Endothelial cell of umbilical vein (primary cell): ENCODE data around the gene SGPL1. TPM values are rescaled to one million over a fixed set of nuclear protein-coding genes. Genes with fewer than 3 reads are reported as not detected.

ENCODE experiments used
- BruUV-seq: library from RNA; stranded (reverse); fragments of 400-500 nt; replicated peaks from 2 replicates; lab custom pipeline; 2021; lab: Mats Ljungman, UMichigan
- CTCF ChIA-PET: fragments of 300-600, 350-600 bp; sonication (Branson Sonifier 250); formaldehyde crosslinking; loops from one replicate; lab custom pipeline; 2021; ENCODE audit warnings: antibody characterized with exemption, inconsistent platforms; lab: Charles Lee
- POLR2A ChIA-PET: fragments of 300-600, 350-600 bp; sonication (Branson Sonifier 250); formaldehyde crosslinking; loops from one replicate; lab custom pipeline; 2021; ENCODE audit warnings: antibody characterized with exemption, inconsistent platforms; lab: Charles Lee
- DNase-seq: peaks from one replicate; pipeline ENCODE4 v3.0.0-alpha.2; 2011; ENCODE audit warnings: low read depth, low spot score
- FAIRE-seq: peaks from 2 replicates; lab custom pipeline; 2011; peaks lifted over from hg19 to GRCh38; lab: Jason Lieb, UNC
- H2AFZ ChIP-seq: 2 replicates; pipeline ENCODE4 v1.6.0; 2012; ENCODE audit warnings: low read depth, low read length, control low read depth, inconsistent platforms
- H3K27ac ChIP-seq: 2 replicates; pipeline ENCODE4 v1.5.1; 2011; ENCODE audit warnings: low read depth, mild to moderate bottlenecking, control low read depth, low read length, moderate library complexity; ENCODE audit not compliant: insufficient read depth
- H3K27me3 ChIP-seq, 2 experiments: 2 replicates each; pipeline versions ENCODE4 v1.6.0 to v1.6.1; 2011; ENCODE audit warnings: low read length in 2 of 2, mixed read lengths in 1 of 2; ENCODE audit not compliant: control insufficient read depth in 2 of 2, insufficient read depth in 2 of 2
- H3K36me3 ChIP-seq, 2 experiments: 2 replicates in 1 of 2; 3 replicates in 1 of 2; pipeline ENCODE4 v1.5.1; 2011; ENCODE audit warnings: low read length in 2 of 2, mild to moderate bottlenecking in 1 of 2, moderate library complexity in 1 of 2; ENCODE audit not compliant: control insufficient read depth in 2 of 2, insufficient read depth in 2 of 2; ENCODE audit errors: extremely low read depth in 1 of 2
- H3K4me1 ChIP-seq: 3 replicates; pipeline ENCODE4 v1.5.1; 2011; ENCODE audit warnings: mild to moderate bottlenecking, low read length; ENCODE audit not compliant: control insufficient read depth, insufficient read depth; ENCODE audit errors: extremely low read depth
- H3K4me2 ChIP-seq: 2 replicates; pipeline ENCODE4 v1.6.1; 2011; ENCODE audit warnings: low read length, control low read depth, mixed read lengths; ENCODE audit not compliant: insufficient read depth
- H3K4me3 ChIP-seq, 3 experiments: fragments of 200-600 bp in 1 of 3; sonication (generic), shearing (Covaris generic) in 1 of 3; replicated peaks in 1 of 3; 2 replicates each; pipeline ENCODE4 v1.5.1; 2011 to 2016; ENCODE audit warnings: control low read depth in 3 of 3, low read length in 3 of 3, mild to moderate bottlenecking in 2 of 3, inconsistent platforms in 1 of 3, low read depth in 1 of 3, moderate library complexity in 1 of 3; ENCODE audit not compliant: insufficient read depth in 1 of 3
- H3K79me2 ChIP-seq: 2 replicates; pipeline ENCODE4 v1.6.0; 2012; ENCODE audit warnings: low read length, inconsistent platforms; ENCODE audit not compliant: control insufficient read depth, insufficient read depth
- H3K9ac ChIP-seq: replicated peaks from 2 replicates; pipeline ENCODE3; 2011; ENCODE audit warnings: low read length, control low read depth; ENCODE audit not compliant: insufficient read depth; ENCODE audit errors: extremely low read depth
- H3K9me1 ChIP-seq: replicated peaks from 3 replicates; pipeline ENCODE4 v1.6.0; 2011; ENCODE audit warnings: mild to moderate bottlenecking, low read length; ENCODE audit not compliant: control insufficient read depth, insufficient read depth; ENCODE audit errors: extremely low read depth
- H3K9me3 ChIP-seq: replicated peaks from 2 replicates; pipeline ENCODE4 v1.5.1; 2012; ENCODE audit warnings: low read length, inconsistent platforms; ENCODE audit not compliant: control insufficient read depth, insufficient read depth
- H4K20me1 ChIP-seq: replicated peaks from 2 replicates; pipeline ENCODE3; 2011; ENCODE audit warnings: mild to moderate bottlenecking, low read length; ENCODE audit not compliant: control insufficient read depth, insufficient read depth; ENCODE audit errors: extremely low read depth
- FOS ChIP-seq: IDR thresholded peaks from 2 replicates; pipeline ENCODE4 v1.6.1; 2011; ENCODE audit warnings: mild to moderate bottlenecking, low read length, moderate library complexity, borderline replicate concordance; ENCODE audit not compliant: insufficient read depth
- MYC ChIP-seq: IDR thresholded peaks from one replicate; pipeline ENCODE4 v1.6.1; 2011; ENCODE audit warnings: mild to moderate bottlenecking, low read depth, low read length
- POLR2AphosphoS5 ChIP-seq: IDR thresholded peaks from 2 replicates; pipeline ENCODE4 v1.6.1; 2012; ENCODE audit warnings: low read depth, mild to moderate bottlenecking, control low read depth, low read length, moderate library complexity; ENCODE audit not compliant: insufficient read depth
- dilution Hi-C: fragments of 300-500 bp; cut with MboI; formaldehyde crosslinking; loops from one replicate; pipeline ENCODE4 v1.15.0; 2019; ENCODE audit warnings: low sequenced_read_pairs; ENCODE audit not compliant: extremely low pct_ligation_motif_present
- intact Hi-C: fragments of 100-400 bp; cut with micrococcal nuclease; formaldehyde crosslinking; loops from one replicate; pipeline ENCODE4 v1.10.0; 2022
- polyA plus RNA-seq, 4 experiments: library from polyadenylated mRNA; depleted of rRNA in 3 of 4; stranded (reverse) in 3 of 4; unstranded in 1 of 4; fragments of >200 nt; gene quantifications; 2 replicates each; pipeline versions ENCODE4 v1.2.1 to v1.2.3, GENCODE V29; 2011 to 2012; ENCODE audit warnings: missing spikeins in 1 of 4
- total RNA-seq: library from RNA; stranded (reverse); gene quantifications from 2 replicates; pipeline ENCODE4 v1.2.3, GENCODE V29; 2021
- TF ChIP-seq, protein P1 (sequence below), 2 donors: IDR thresholded peaks; 1 replicate in 1 of 2; 2 replicates in 1 of 2; pipeline ENCODE4 v1.5.1; 2011; ENCODE audit warnings: low read length in 2 of 2, mild to moderate bottlenecking in 2 of 2, moderate library complexity in 2 of 2, control low read depth in 1 of 2, inconsistent platforms in 1 of 2, low read depth in 1 of 2; ENCODE audit not compliant: insufficient read depth in 1 of 2; ENCODE audit errors: extremely low read depth in 1 of 2

The SGPL1 gene
- total and polyA plus RNA-seq, 2 donors (not counting 3 experiments of a cell fraction or from before 2014, with no cell fraction given), result 11.4 to 25.2 TPM

DNA sequence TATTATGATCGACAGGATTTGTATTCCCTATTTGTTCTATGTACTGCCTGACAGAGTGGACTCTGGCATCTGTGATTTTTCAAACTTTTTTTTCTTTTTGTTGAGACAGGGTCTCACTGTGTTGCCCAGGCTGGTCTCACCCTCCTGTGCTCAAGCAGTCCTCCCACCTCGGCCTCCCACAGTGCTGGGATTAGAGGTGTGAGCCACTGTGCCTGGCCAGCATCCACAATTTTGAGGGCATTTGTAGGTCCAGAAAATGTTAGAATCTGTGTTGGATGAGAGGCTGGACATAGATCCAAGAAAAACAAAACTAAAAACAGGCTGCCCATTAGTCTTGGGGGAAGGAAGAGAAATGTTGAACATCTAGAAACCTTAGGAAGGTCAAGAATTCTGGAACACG is 34.3 kb downstream of the SGPL1 start:
- CTCF ChIA-PET, result no interaction called here
- H3K79me2 ChIP-seq, result no peaks in the 10 kb centered on the region
- H3K27ac ChIP-seq, result no peak overlapping the region
- H2AFZ ChIP-seq, result no peak overlapping the region
- no peaks in the 10 kb centered on the region for H3K27me3 ChIP-seq
- intact Hi-C loops, result no loop called here
- TF ChIP-seq POLR2AphosphoS5, result no peak
- TF ChIP-seq, protein P1, sequence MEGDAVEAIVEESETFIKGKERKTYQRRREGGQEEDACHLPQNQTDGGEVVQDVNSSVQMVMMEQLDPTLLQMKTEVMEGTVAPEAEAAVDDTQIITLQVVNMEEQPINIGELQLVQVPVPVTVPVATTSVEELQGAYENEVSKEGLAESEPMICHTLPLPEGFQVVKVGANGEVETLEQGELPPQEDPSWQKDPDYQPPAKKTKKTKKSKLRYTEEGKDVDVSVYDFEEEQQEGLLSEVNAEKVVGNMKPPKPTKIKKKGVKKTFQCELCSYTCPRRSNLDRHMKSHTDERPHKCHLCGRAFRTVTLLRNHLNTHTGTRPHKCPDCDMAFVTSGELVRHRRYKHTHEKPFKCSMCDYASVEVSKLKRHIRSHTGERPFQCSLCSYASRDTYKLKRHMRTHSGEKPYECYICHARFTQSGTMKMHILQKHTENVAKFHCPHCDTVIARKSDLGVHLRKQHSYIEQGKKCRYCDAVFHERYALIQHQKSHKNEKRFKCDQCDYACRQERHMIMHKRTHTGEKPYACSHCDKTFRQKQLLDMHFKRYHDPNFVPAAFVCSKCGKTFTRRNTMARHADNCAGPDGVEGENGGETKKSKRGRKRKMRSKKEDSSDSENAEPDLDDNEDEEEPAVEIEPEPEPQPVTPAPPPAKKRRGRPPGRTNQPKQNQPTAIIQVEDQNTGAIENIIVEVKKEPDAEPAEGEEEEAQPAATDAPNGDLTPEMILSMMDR (IDR thresholded peaks at IDR 0.05; ENCODE audit: extremely low read depth in 1 of 2, insufficient read depth in 1 of 2, low read depth in 1 of 2, low read length in 2 of 2), result no peak
- TF ChIP-seq MYC, result no peak
- TF ChIP-seq FOS, result no peak
- H3K9ac ChIP-seq, result no peak overlapping the region
- no peaks in the 10 kb centered on the region for H3K9me3 ChIP-seq
- peaks cover 2 to 5% of the 10 kb centered on the region in 2 experiments for H3K36me3 ChIP-seq
- H3K4me1 ChIP-seq, result no peaks in the 10 kb centered on the region
- no TSS peak for BruUV-seq
- no peak overlapping the region for H3K4me2 ChIP-seq
- FAIRE-seq (no peak), DNase-seq (no peak)
- no peaks in the 10 kb centered on the region for H3K9me1 ChIP-seq
- dilution Hi-C loops, result no loop called here
- no peaks in the 10 kb centered on the region for H4K20me1 ChIP-seq
- no peak overlapping the region for H3K4me3 ChIP-seq
- POLR2A ChIA-PET, result no interaction called here
